ENCODE measurements around the gene TBC1D4. TPM values are rescaled to one million over a fixed set of nuclear protein-coding genes. Genes with fewer than 3 reads are reported as not detected.

The TBC1D4 gene
- total RNA-seq, 1 donor from 2014 or later = 1.5 TPM

GRCh38 chr13:75399879-75400217, 82.1 kb downstream of the TBC1D4 start:
- intact Hi-C loops (cut with micrococcal nuclease) = no loop called here
- Mint-ChIP-seq H3K9me3 (peaks cover 3% of the 10 kb centered on the region), H3K27me3 (peaks cover 1% of the 10 kb centered on the region), H3K4me3 (no peak overlapping the region), H3K4me1 (no peaks in the 10 kb centered on the region), H3K27ac (no peak overlapping the region), H3K36me3 (ENCODE audit: low read depth) (no peaks in the 10 kb centered on the region)
- DNase-seq (no peak), ATAC-seq (ENCODE audit: low read depth) (no peak)
- ChIA-PET CTCF (no interaction called here), POLR2A (no interaction called here)
- TF ChIP-seq CTCF (IDR thresholded peaks at IDR 0.05) = no peak

- POLR2A ChIA-PET = no interaction called here
These were observed 82.6 kb downstream of the TBC1D4 start for GRCh38 chr13:75399168-75399878.

GRCh38 chr13:75398072-75398471, 83.9 kb downstream of the TBC1D4 start:
- ChIA-PET CTCF (no interaction called here), POLR2A (no interaction called here)
- Mint-ChIP-seq H3K9me3 (peaks cover 3% of the 10 kb centered on the region), H3K27me3 (peaks cover 1% of the 10 kb centered on the region), H3K36me3 (ENCODE audit: low read depth) (no peaks in the 10 kb centered on the region), H3K4me3 (no peak overlapping the region), H3K4me1 (no peaks in the 10 kb centered on the region), H3K27ac (no peak overlapping the region)
- TF ChIP-seq CTCF (IDR thresholded peaks at IDR 0.05) = no peak
- ATAC-seq (ENCODE audit: low read depth) = no peak
- no peak for DNase-seq
- intact Hi-C loops (cut with micrococcal nuclease) = no loop called here

More at GRCh38 chr13:75399168-75399878, 82.6 kb downstream of the TBC1D4 start:
- CTCF ChIA-PET = no interaction called here
- Mint-ChIP-seq H3K27me3 (peaks cover 1% of the 10 kb centered on the region), H3K27ac (no peak overlapping the region), H3K4me1 (no peaks in the 10 kb centered on the region), H3K36me3 (ENCODE audit: low read depth) (no peaks in the 10 kb centered on the region), H3K4me3 (no peak overlapping the region), H3K9me3 (peaks cover 3% of the 10 kb centered on the region)
- intact Hi-C loops (cut with micrococcal nuclease) = no loop called here
- DNase-seq (no peak), ATAC-seq (ENCODE audit: low read depth) (no peak)
- TF ChIP-seq CTCF (IDR thresholded peaks at IDR 0.05) = no peak

GRCh38 chr13:75395901-75396300, 86.1 kb downstream of the TBC1D4 start:
- no peak for DNase-seq
- POLR2A ChIA-PET = no interaction called here

GRCh38 chr13:75395066-75395465, 86.9 kb downstream of the TBC1D4 start:
- no peak for DNase-seq
- CTCF ChIA-PET = no interaction called here
- no peak overlapping the region for H3K27ac Mint-ChIP-seq

More at GRCh38 chr13:75395901-75396300, 86.1 kb downstream of the TBC1D4 start:
- Mint-ChIP-seq H3K27ac (no peak overlapping the region), H3K27me3 (no peaks in the 10 kb centered on the region), H3K36me3 (ENCODE audit: low read depth) (no peaks in the 10 kb centered on the region), H3K9me3 (peaks cover 3% of the 10 kb centered on the region), H3K4me1 (no peaks in the 10 kb centered on the region), H3K4me3 (no peak overlapping the region)
- no peak for TF ChIP-seq CTCF (IDR thresholded peaks at IDR 0.05)
- CTCF ChIA-PET = no interaction called here
- ATAC-seq (ENCODE audit: low read depth) = no peak
- intact Hi-C loops (cut with micrococcal nuclease) = no loop called here

More at GRCh38 chr13:75395066-75395465, 86.9 kb downstream of the TBC1D4 start:
- H3K27me3 Mint-ChIP-seq = no peaks in the 10 kb centered on the region
- H3K4me1 Mint-ChIP-seq = no peaks in the 10 kb centered on the region
- TF ChIP-seq CTCF (IDR thresholded peaks at IDR 0.05) = no peak
- POLR2A ChIA-PET = no interaction called here
- H3K36me3 Mint-ChIP-seq (ENCODE audit: low read depth) = no peaks in the 10 kb centered on the region
- no peak for ATAC-seq (ENCODE audit: low read depth)
- H3K4me3 Mint-ChIP-seq = no peak overlapping the region
- peaks cover 3% of the 10 kb centered on the region for H3K9me3 Mint-ChIP-seq
- intact Hi-C loops (cut with micrococcal nuclease) = no loop called here

All from activated B cell treated with CpG ODN at 0.5 μM for 24 hours (primary cell).